Osteoblast (primary cell): Measurements from ENCODE around the gene COL18A1. TPM values are rescaled to one million over a fixed set of nuclear protein-coding genes. Genes with fewer than 3 reads are reported as not detected.

Source experiments
- DNase-seq: peaks from one replicate; pipeline ENCODE4 v3.0.0; 2011; ENCODE audit warnings: low spot score, mixed read lengths; ENCODE audit not compliant: insufficient read length; ENCODE audit errors: missing footprints
- H2AFZ ChIP-seq: 2 replicates; pipeline ENCODE4 v1.6.0; 2011; ENCODE audit warnings: mild to moderate bottlenecking, low read length
- H3K27ac ChIP-seq: 2 replicates; pipeline ENCODE4 v1.5.1; 2011; ENCODE audit warnings: mild to moderate bottlenecking, low read depth, low read length, moderate library complexity
- H3K27me3 ChIP-seq: 2 replicates; pipeline ENCODE4 v1.6.0; 2012; ENCODE audit warnings: mild to moderate bottlenecking, control low read depth, inconsistent platforms, low read length, moderate library complexity; ENCODE audit not compliant: insufficient read depth
- H3K36me3 ChIP-seq: 2 replicates; pipeline ENCODE4 v1.5.1; 2011; ENCODE audit warnings: mild to moderate bottlenecking, low read length, control low read depth, moderate library complexity; ENCODE audit not compliant: insufficient read depth
- H3K4me1 ChIP-seq: 2 replicates; pipeline ENCODE4 v1.5.1; 2011; ENCODE audit warnings: mild to moderate bottlenecking, low read length, control low read depth, moderate library complexity; ENCODE audit not compliant: insufficient read depth
- H3K4me2 ChIP-seq: 2 replicates; pipeline ENCODE4 v1.6.0; 2011; ENCODE audit warnings: mild to moderate bottlenecking, low read length; ENCODE audit not compliant: insufficient read depth
- H3K4me3 ChIP-seq: fragments of 200-600 bp; sonication (generic); 3 replicates; pipeline ENCODE4 v1.5.1; 2012; ENCODE audit warnings: mild to moderate bottlenecking, low read length, inconsistent platforms; ENCODE audit not compliant: insufficient read depth
- H3K79me2 ChIP-seq: 2 replicates; pipeline ENCODE4 v1.6.0; 2012; ENCODE audit warnings: mild to moderate bottlenecking, low read length, control low read depth, inconsistent platforms; ENCODE audit not compliant: insufficient read depth
- H3K9me3 ChIP-seq: 2 replicates; pipeline ENCODE4 v1.5.1; 2011; ENCODE audit warnings: low read depth, low read length, control low read depth
- H4K20me1 ChIP-seq: 2 replicates; pipeline ENCODE4 v1.6.0; 2012; ENCODE audit warnings: mild to moderate bottlenecking, low read length, control low read depth; ENCODE audit not compliant: insufficient read depth
- CTCF ChIP-seq: IDR thresholded peaks from 2 replicates; pipeline ENCODE4 v1.5.1; 2011; ENCODE audit warnings: mild to moderate bottlenecking, low read depth, low read length, moderate library complexity; ENCODE audit errors: extremely low read depth
- total RNA-seq: library from RNA; depleted of rRNA; stranded (reverse); fragments of >200 nt; gene quantifications from 2 replicates; pipeline ENCODE4 v1.2.3, GENCODE V29; 2012

The COL18A1 gene
- total RNA-seq, 1 donor, result 8.3 TPM

- no peaks in the 10 kb centered on the region for H3K4me1 ChIP-seq
- no peak for TF ChIP-seq CTCF
- no peak for DNase-seq
- H3K9me3 ChIP-seq, result no peaks in the 10 kb centered on the region
- H3K4me3 ChIP-seq, result no peak overlapping the region
- no peak overlapping the region for H3K27ac ChIP-seq
- H3K79me2 ChIP-seq, result no peaks in the 10 kb centered on the region
- H2AFZ ChIP-seq, result no peak overlapping the region
- H3K27me3 ChIP-seq, result peaks cover 5% of the 10 kb centered on the region
- H3K36me3 ChIP-seq, result no peaks in the 10 kb centered on the region
- H3K4me2 ChIP-seq, result no peak overlapping the region
- no peaks in the 10 kb centered on the region for H4K20me1 ChIP-seq
These were observed 30.8 kb upstream of the COL18A1 start for GRCh38 chr21:45373991-45374816.

GRCh38 chr21:45374826-45375455 is 30.0 kb upstream of the COL18A1 start:
- no peak overlapping the region for H2AFZ ChIP-seq

GRCh38 chr21:45376459-45377324 is 28.3 kb upstream of the COL18A1 start:
- H3K36me3 ChIP-seq, result no peaks in the 10 kb centered on the region
- H3K4me1 ChIP-seq, result no peaks in the 10 kb centered on the region
- H3K4me2 ChIP-seq, result no peak overlapping the region
- H3K4me3 ChIP-seq, result no peak overlapping the region
- H3K9me3 ChIP-seq, result no peaks in the 10 kb centered on the region
- DNase-seq, result peak; percentile 91
- TF ChIP-seq CTCF, result no peak
- no peaks in the 10 kb centered on the region for H3K79me2 ChIP-seq
- H3K27ac ChIP-seq, result no peak overlapping the region
- no peaks in the 10 kb centered on the region for H4K20me1 ChIP-seq
- H3K27me3 ChIP-seq, result peaks cover 5% of the 10 kb centered on the region
- H2AFZ ChIP-seq, result no peak overlapping the region

More at GRCh38 chr21:45374826-45375455, 30.0 kb upstream of the COL18A1 start:
- DNase-seq, result no peak
- Histone ChIP-seq H3K79me2 (no peaks in the 10 kb centered on the region), H4K20me1 (no peaks in the 10 kb centered on the region), H3K27me3 (peaks cover 5% of the 10 kb centered on the region), H3K9me3 (no peaks in the 10 kb centered on the region), H3K4me3 (no peak overlapping the region), H3K36me3 (no peaks in the 10 kb centered on the region), H3K4me1 (no peaks in the 10 kb centered on the region), H3K27ac (no peak overlapping the region), H3K4me2 (no peak overlapping the region)
- TF ChIP-seq CTCF, result no peak
